GM12878 (cell line): Measurements from ENCODE around the gene RPS23. TPM values are rescaled to one million over a fixed set of nuclear protein-coding genes. Genes with fewer than 3 reads are reported as not detected.

Experiments used
- CEBPB ChIP-seq, 2 experiments: fragments of 150-350 bp in 1 of 2; IDR thresholded peaks; 2 replicates each; pipeline ENCODE4 v1.6.1; 2012 to 2014; ENCODE audit warnings: low read depth in 2 of 2, low read length in 2 of 2, borderline replicate concordance in 1 of 2, inconsistent platforms in 1 of 2
- ESRRA ChIP-seq: IDR thresholded peaks from 2 replicates; pipeline ENCODE4 v1.6.1; 2012; ENCODE audit warnings: mild to moderate bottlenecking, low read length, improper control_type of control experiment
- POLR2AphosphoS5 ChIP-seq: IDR thresholded peaks from 2 replicates; pipeline ENCODE4 v1.6.1; 2011; ENCODE audit warnings: mild to moderate bottlenecking, low read length, inconsistent platforms
- PRDM15 ChIP-seq: fragments of 450-650 bp; formaldehyde crosslinking; IDR thresholded peaks from 2 replicates; pipeline ENCODE4 v1.4.0; 2020; ENCODE audit warnings: mild to moderate bottlenecking, moderate library complexity
- RB1 ChIP-seq: fragments of 450-650 bp; formaldehyde crosslinking; IDR thresholded peaks from 2 replicates; pipeline ENCODE4 v1.6.1; 2017; ENCODE audit warnings: mild to moderate bottlenecking, borderline replicate concordance
- RFX5 ChIP-seq: IDR thresholded peaks from 2 replicates; pipeline ENCODE4 v1.6.1; 2011; ENCODE audit warnings: low read depth, low read length, improper control_type of control experiment
- SMAD5 ChIP-seq: IDR thresholded peaks from 2 replicates; pipeline ENCODE4 v1.6.1; 2016; ENCODE audit warnings: antibody characterized with exemption, low read depth
- SREBF2 ChIP-seq: IDR thresholded peaks from 2 replicates; pipeline ENCODE4 v1.6.1; 2012; ENCODE audit warnings: mild to moderate bottlenecking, low read length
- ZBTB4 ChIP-seq: fragments of 450-650 bp; formaldehyde crosslinking; IDR thresholded peaks from 2 replicates; pipeline ENCODE4 v1.4.0; 2022; ENCODE audit warnings: mild to moderate bottlenecking, moderate library complexity
- polyA plus RNA-seq, 11 experiments: library from polyadenylated mRNA; depleted of rRNA in 4 of 11; unstranded in 6 of 11; stranded (reverse) in 5 of 11; fragments of >200 nt; fragmentation: Nextera tagmentation in 4 of 11; fragmentation: Illumina TruSeq in 1 of 11; extraction: Ambion mirVana in 4 of 11; extraction: Trizol in 1 of 11; gene quantifications; 1 replicate in 1 of 11; 2 replicates in 10 of 11; pipeline versions ENCODE4 v1.2.1 to v1.2.3, GENCODE V29; 2011 to 2016; ENCODE audit warnings: inconsistent platforms in 2 of 11, missing spikeins in 2 of 11, low read depth in 1 of 11
- total RNA-seq, 4 experiments: library from RNA; depleted of rRNA in 3 of 4; stranded (reverse); fragments of >200 nt in 3 of 4; fragmentation: Illumina TruSeq in 1 of 4; extraction: Trizol in 1 of 4; gene quantifications; 2 replicates each; pipeline versions ENCODE4 v1.2.1 to v1.2.3, GENCODE V29; 2013 to 2021

The RPS23 gene
- total and polyA plus RNA-seq, 10 of the 15 experiments (the other 5 are each of a cell fraction or from before 2014, with no cell fraction given): 2,489 to 8,145 (median 5,256) TPM

- TF ChIP-seq ZBTB4 (CRISPR knock-in tag) (no peak), CEBPB (IDR thresholded peaks at IDR 0.05; ENCODE audit: borderline replicate concordance in 1 of 2, low read depth in 2 of 2, low read length in 2 of 2) (no peak), SMAD5 (peak; percentile 36; the same call in 1 of the 2 replicates), RFX5 (no peak), PRDM15 (CRISPR knock-in tag) (no peak), RB1 (no peak), POLR2AphosphoS5 (peak; percentile 9), ESRRA (no peak), SREBF2 (no peak)
- TF ChIP-seq, all 136 proteins: peak for 2
Observed at GRCh38 chr5:82275216-82275664, 2.9 kb downstream of the RPS23 start (continued).
